K562 (cell line): ENCODE data around the gene MCC.

ENCODE experiments used
- NR3C1 ChIP-seq: sonication (generic); formaldehyde crosslinking; IDR thresholded peaks from 2 replicates; pipeline ENCODE4 v1.8.1; 2022; ENCODE audit warnings: missing genetic modification reagents
- SIN3A ChIP-seq, 2 experiments: fragments of 150-350 bp in 1 of 2; IDR thresholded peaks; 2 replicates each; pipeline ENCODE4 v1.6.1; 2011 to 2016; ENCODE audit warnings: borderline replicate concordance in 2 of 2, low read depth in 2 of 2, low read length in 2 of 2, mild to moderate bottlenecking in 2 of 2, moderate library complexity in 2 of 2; ENCODE audit not compliant: control insufficient read depth in 1 of 2
- ZBED1 ChIP-seq: IDR thresholded peaks from 2 replicates; pipeline ENCODE4 v1.6.1; 2014
- ZNF232 ChIP-seq: sonication (generic); formaldehyde crosslinking; IDR thresholded peaks from 2 replicates; pipeline ENCODE4 v1.8.0; 2022; ENCODE audit warnings: mild to moderate bottlenecking, missing genetic modification reagents
- TF ChIP-seq, protein P1 (sequence below), 3 experiments: IDR thresholded peaks in 2 of 3; conservative IDR thresholded peaks in 1 of 3; 2 replicates each; pipeline ENCODE4 v1.5.1; 2011 to 2012; ENCODE audit warnings: low read length in 3 of 3, mild to moderate bottlenecking in 3 of 3, control low read depth in 2 of 3, improper control_type of control experiment in 1 of 3, inconsistent platforms in 1 of 3, low read depth in 1 of 3, mixed read lengths in 1 of 3, moderate library complexity in 1 of 3; ENCODE audit not compliant: insufficient read depth in 2 of 3

DNA sequence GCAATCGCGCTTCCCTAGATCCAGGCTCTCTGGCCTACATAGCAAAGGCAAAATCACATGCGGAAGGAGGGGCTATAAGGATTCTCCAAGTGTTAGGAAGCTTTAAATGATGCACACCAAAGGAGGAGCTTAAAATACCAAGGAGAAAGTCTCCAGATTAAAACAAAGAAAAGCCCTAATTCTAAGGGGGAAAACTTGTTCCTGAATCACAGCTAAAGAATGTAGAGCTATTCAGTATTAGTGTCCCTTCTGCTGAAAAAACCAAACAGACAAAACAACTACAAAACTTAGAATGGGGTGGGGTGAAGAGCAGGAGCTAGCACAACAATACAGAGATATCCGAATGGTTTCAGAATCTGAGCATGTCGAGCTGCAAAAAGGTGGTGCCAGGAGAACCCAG is 297.9 kb downstream of the MCC start:
- TF ChIP-seq ZNF232 (CRISPR knock-in tag) (no peak), NR3C1 (CRISPR knock-in tag) (no peak), SIN3A (IDR thresholded peaks at IDR 0.05; ENCODE audit: borderline replicate concordance in 2 of 2, control insufficient read depth in 1 of 2, low read depth in 2 of 2, low read length in 2 of 2) (no peak), ZBED1 (no peak)
- TF ChIP-seq, protein P1, sequence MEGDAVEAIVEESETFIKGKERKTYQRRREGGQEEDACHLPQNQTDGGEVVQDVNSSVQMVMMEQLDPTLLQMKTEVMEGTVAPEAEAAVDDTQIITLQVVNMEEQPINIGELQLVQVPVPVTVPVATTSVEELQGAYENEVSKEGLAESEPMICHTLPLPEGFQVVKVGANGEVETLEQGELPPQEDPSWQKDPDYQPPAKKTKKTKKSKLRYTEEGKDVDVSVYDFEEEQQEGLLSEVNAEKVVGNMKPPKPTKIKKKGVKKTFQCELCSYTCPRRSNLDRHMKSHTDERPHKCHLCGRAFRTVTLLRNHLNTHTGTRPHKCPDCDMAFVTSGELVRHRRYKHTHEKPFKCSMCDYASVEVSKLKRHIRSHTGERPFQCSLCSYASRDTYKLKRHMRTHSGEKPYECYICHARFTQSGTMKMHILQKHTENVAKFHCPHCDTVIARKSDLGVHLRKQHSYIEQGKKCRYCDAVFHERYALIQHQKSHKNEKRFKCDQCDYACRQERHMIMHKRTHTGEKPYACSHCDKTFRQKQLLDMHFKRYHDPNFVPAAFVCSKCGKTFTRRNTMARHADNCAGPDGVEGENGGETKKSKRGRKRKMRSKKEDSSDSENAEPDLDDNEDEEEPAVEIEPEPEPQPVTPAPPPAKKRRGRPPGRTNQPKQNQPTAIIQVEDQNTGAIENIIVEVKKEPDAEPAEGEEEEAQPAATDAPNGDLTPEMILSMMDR (IDR thresholded peaks at IDR 0.05 in 2 of 3, conservative IDR thresholded peaks at IDR 0.05 in 1 of 3; ENCODE audit: insufficient read depth in 2 of 3, low read depth in 1 of 3, low read length in 3 of 3), result no peak
